HG02852 (cell line): ENCODE results near the gene MIOX.
"Not testable (repeated sequence)": the region's sequence is repeated elsewhere in the genome, so short reads cannot be mapped to it uniquely, and the experiment has no call there.

Experiments used
- ATAC-seq: cut with Tn5 transposase; IDR thresholded peaks from one replicate; pipeline ENCODE4 v1.9.1; 2021; ENCODE audit warnings: mild to moderate bottlenecking, moderate library complexity; ENCODE audit not compliant: unreplicated experiment

Gene MIOX

DNA sequence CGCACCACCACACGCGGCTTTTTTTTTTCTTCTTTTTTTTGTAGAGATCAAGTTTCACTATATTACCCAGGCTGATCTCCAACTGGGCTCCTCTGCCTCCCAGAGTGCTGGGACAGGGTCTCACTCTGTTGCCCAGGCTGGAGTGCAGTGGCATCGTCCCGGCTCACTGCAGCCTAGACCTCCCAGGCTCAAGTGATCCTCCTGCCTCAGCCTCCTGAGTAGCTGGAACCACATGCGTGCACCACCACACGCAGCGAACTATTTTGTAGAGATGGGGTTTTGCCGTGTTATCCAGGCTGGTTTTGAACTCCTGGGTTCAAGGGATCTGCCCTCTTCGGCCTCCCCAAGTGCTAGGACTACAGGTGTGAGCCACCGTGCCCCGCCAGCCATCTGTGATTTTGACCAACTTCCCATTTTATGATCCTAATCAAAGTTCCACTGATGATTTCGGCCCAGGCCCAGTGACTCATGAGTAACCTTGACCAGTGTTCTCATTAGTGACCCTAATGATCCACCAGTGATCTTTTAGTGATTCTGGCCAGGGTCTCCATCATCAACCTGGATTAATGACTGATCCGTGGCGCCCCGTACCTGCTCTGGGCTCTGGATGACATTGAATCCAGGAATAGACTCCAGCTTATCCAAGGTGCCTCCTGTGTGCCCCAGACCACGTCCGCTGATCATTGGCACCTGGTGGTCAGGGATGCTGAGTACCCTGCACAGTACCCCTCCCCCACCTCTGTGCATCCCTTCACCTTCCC lies 41.4 kb downstream of the MIOX start:
- no peak for ATAC-seq

DNA sequence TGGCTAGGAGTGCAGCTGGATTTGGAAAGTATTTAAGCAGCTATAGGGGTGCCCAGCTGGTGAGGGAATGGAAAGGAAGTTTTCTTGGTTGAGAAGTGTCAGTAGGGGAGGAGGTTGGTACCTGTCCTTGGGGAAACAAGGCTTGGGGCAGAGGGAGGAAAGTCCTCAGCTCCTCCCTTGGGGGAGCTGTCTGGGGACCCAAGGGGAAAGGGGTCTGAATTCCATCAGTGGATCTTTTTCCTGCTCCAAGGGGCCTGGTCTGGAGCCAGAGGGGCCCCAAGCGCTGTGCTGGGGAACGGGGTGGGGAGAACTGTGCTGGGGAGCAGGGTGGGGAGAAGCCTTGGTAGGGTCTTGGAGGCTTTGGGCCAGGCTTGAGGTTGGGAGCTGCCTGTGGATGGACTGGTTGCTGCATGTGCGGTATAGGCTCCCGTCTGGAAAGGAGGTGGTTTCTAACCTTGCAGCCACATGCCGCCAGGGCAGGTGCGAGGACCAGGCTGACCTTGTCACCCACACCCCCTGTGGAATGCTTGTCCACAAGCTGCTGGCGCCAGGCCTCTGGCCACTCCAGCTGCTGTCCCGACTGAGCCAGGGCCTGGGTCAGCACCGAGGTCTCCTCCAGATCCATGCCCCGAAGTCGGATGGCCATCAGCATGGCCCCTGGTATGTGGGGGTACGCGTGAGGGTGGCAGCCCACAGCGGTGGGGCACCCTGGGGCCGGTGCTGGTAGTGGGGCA lies 42.2 kb downstream of the MIOX start:
- ATAC-seq = no peak

DNA sequence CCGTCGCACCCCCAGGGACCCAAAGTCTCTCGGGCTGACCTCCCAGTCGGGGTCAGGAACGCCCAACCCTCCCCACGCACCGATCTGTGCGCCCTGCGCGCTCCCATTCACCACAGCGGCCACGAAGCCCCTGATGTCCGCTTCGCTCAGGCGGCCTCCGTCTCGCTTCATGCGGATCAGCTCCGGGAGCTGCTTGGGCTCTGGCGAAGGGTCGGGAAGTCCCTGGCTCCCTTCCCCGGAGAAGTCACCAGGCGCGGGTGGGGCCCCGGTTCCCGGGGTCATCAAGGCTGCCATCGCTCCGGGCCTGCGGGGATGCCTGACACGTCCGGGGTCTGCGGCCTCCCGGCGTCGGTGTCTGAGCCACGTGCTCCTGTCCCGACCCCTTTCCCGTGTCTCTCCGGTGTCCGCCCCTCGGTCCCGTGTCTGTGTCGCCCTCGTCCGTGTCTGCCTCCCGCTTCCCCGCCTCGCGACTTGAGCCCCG lies 42.8 kb downstream of the MIOX start:
- no peak for ATAC-seq

DNA sequence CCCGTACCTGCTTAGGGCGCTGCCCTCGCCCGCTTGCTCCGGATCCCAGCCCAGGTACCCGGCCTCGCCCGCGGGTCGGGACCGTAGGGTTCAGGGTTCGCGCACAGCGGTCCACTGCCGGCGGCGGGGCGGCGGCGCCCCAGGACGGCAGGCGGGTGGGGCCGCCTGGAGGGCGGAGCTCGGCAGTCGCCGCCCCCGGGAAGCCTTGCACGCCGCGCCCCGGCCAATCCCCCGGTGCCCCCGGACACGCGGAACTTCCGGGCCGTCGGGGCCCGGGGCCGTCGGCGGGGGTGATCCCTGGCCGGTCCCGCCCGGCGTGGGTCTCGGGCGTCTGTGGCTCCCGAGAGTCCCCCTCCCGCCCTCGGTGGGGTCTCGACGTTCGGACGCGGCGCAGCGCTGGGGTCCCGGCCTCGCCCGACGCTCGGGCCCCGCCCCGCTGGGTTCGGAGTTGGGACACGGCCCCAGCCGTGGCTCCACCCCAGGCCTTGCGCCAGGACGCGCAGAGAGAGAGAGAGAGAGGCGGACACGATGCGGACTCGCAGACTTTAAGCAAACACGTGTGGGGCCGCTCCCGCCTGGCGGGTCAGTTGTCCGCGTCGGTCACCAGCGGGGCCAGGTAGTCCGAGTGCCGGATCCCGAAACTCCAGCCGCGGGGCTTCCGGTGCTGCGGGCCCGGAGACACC lies 43.4 kb downstream of the MIOX start, which contains the start of gene TYMP:
Gene TYMP (minus strand): TSS at position 116 of the 683 bp plus-strand sequence. CDS start 303 bp downstream, outside the sequence.
- ATAC-seq = peak; percentile 16

GRCh38 chr22:50530580-50530876 lies 43.9 kb downstream of the MIOX start:
- no peak for ATAC-seq

- no peak for ATAC-seq
Measured at GRCh38 chr22:50530877-50531545, 44.4 kb downstream of the MIOX start.

- no peak for ATAC-seq
Measured at GRCh38 chr22:50531546-50531961, 44.9 kb downstream of the MIOX start.

DNA sequence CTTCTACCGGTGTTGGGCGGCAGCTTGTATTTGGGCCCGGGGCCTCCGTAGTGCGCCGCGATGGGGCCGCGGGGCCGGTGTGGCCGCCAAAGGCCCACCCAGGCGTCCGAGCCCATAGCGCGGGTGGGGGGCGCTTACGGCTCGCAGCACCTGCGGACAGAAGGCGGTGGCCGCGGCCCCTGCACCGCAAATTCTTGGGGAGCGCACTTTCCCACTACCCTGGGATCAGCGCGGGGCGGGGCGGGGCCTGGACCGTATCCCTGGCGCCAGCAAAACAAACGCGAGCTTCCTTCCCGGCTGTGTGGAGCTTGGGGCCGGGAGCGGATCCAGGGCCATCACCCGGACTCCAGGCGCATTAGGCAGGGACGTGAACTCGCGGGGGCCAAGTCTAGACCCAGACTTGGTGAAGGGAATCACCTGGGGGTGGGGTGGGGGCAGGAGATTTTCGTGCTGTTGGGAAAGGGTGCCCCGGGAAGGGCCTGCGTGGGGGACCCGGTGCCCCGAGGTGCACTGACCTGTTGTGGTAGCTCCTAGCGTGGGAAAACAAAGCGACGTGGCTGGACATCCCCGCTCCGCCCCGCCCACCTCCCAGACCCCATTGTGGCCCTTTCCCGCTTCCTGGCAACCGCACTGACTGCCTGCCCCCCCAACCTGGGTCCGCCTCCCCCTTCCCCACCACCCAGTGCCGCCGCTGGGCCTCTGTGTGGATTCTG lies 45.5 kb downstream of the MIOX start:
- no peak for ATAC-seq

- no peak for ATAC-seq
Measured at GRCh38 chr22:50532824-50533796, 46.5 kb downstream of the MIOX start.

GRCh38 chr22:50533856-50534711 lies 47.4 kb downstream of the MIOX start:
- not testable (repeated sequence) for ATAC-seq

- ATAC-seq = no peak
Measured at GRCh38 chr22:50535113-50535512, 48.5 kb downstream of the MIOX start.

DNA sequence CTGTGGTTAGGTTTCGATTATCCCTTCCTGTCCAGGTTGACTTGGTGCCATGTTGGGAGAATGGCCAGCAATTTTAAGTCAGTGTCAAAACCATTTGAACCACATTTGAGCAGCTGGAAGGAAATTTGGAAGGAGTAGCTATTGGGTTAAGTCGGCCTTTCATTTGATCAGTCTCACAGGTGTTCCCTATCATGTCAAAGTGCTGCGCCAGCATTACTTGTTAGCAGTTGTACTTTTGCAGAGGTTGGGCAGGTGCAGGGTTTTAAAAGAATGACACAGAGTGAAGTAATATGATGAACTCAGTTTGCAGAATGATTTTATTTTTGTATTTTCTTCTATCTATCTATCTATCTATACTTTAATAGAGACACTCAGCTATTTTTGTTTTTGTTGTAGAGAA lies 49.6 kb downstream of the MIOX start:
- ATAC-seq = no peak

DNA sequence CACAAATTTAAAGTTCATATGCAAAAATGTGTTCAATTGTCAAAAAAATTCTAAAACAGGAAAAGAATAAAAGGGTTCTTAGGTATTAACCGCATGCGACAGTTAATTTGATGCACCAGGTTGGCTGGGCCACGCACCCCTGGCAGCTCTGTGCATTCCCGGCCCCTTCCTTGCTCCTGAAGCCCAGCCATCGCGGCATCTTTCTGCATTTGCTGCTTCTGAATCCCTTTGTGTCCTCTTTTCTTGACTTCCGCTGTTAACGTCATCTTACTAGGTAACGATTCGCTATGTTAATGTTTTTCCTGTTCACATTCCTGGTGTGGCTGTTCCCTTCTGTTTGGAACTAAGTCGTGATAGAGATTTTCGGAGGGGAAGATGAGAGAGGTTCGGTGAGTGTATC lies 51.1 kb downstream of the MIOX start:
- ATAC-seq = no peak
